Measurements from ENCODE around the gene SUN3.
"Not testable (repeated sequence)": the region's sequence is repeated elsewhere in the genome, so short reads cannot be mapped to it uniquely, and the experiment has no call there.

The SUN3 gene

GRCh38 chr7:48033922-48034321 is 5.0 kb upstream of the SUN3 start:
- no peak for DNase-seq

GRCh38 chr7:48031111-48031510 is 2.2 kb upstream of the SUN3 start:
- DNase-seq = no peak

- DNase-seq = no peak
Measured at GRCh38 chr7:48025624-48026023, 3.3 kb downstream of the SUN3 start.

GRCh38 chr7:48017674-48018073 is 11.2 kb downstream of the SUN3 start:
- no peak for DNase-seq

- no peak for DNase-seq
Measured at GRCh38 chr7:48016641-48017040, 12.3 kb downstream of the SUN3 start.

GRCh38 chr7:48011951-48012350 is 17.0 kb downstream of the SUN3 start:
- no peak for DNase-seq

GRCh38 chr7:48011323-48011722 is 17.6 kb downstream of the SUN3 start:
- DNase-seq = no peak

- no peak for DNase-seq
Measured at GRCh38 chr7:48009954-48010353, 19.0 kb downstream of the SUN3 start.

- no peak for DNase-seq
Measured at GRCh38 chr7:48009257-48009656, 19.6 kb downstream of the SUN3 start.

GRCh38 chr7:48006866-48007265 is 22.0 kb downstream of the SUN3 start:
- no peak for DNase-seq

- no peak for DNase-seq
Measured at GRCh38 chr7:48004638-48005037, 24.3 kb downstream of the SUN3 start.

GRCh38 chr7:48004032-48004431 is 24.9 kb downstream of the SUN3 start:
- no peak for DNase-seq

- DNase-seq = not testable (repeated sequence)
Measured at GRCh38 chr7:48000164-48000563, 28.7 kb downstream of the SUN3 start.

GRCh38 chr7:47999413-47999812 is 29.5 kb downstream of the SUN3 start:
- no peak for DNase-seq

- DNase-seq = no peak
Measured at GRCh38 chr7:47992446-47992845, 36.5 kb downstream of the SUN3 start.

- peak in 49 of 51 donors; percentile 9 to 78 (median 49) for DNase-seq
Measured at GRCh38 chr7:47991741-47992311, 37.1 kb downstream of the SUN3 start.

GRCh38 chr7:47991270-47991669 is 37.6 kb downstream of the SUN3 start:
- DNase-seq = no peak

- DNase-seq = no peak
Measured at GRCh38 chr7:47990592-47990991, 38.3 kb downstream of the SUN3 start.

- DNase-seq = not testable (repeated sequence)
Measured at GRCh38 chr7:47989607-47990400, 39.1 kb downstream of the SUN3 start.

- DNase-seq = no peak
Measured at GRCh38 chr7:47988496-47989386, 40.2 kb downstream of the SUN3 start.

GRCh38 chr7:47982610-47983009 is 46.3 kb downstream of the SUN3 start:
- peak in 1 of 51 donors; percentile 37 for DNase-seq

GRCh38 chr7:47980648-47981047 is 48.3 kb downstream of the SUN3 start:
- not testable (repeated sequence) for DNase-seq

Measured in hypothalamus (tissue), 51 donors.